Astrocyte (in vitro differentiated cells and primary cell): ENCODE results near the gene ASB1. TPM values are rescaled to one million over a fixed set of nuclear protein-coding genes. Genes with fewer than 3 reads are reported as not detected.

Experiments
- DNase-seq: peaks from one replicate; pipeline ENCODE4 v3.0.0-alpha.2; 2010; ENCODE audit warnings: low read depth
- FAIRE-seq: peaks from 2 replicates; lab custom pipeline; 2011; peaks lifted over from hg19 to GRCh38; lab: Jason Lieb, UNC
- H2AFZ ChIP-seq: 2 replicates; pipeline ENCODE4 v1.6.0; 2012; ENCODE audit warnings: low read depth, low read length, inconsistent platforms
- H3K27ac ChIP-seq: 2 replicates; pipeline ENCODE4 v1.5.1; 2011; ENCODE audit warnings: low read depth, low read length, inconsistent platforms
- H3K27me3 ChIP-seq: 2 replicates; pipeline ENCODE4 v1.6.0; 2011; ENCODE audit warnings: low read length, inconsistent platforms; ENCODE audit not compliant: insufficient read depth
- H3K36me3 ChIP-seq: 2 replicates; pipeline ENCODE4 v1.5.1; 2011; ENCODE audit warnings: low read length, inconsistent platforms; ENCODE audit not compliant: insufficient read depth
- H3K4me1 ChIP-seq: 2 replicates; pipeline ENCODE4 v1.5.1; 2011; ENCODE audit warnings: low read length, inconsistent platforms; ENCODE audit not compliant: insufficient read depth
- H3K4me2 ChIP-seq: 2 replicates; pipeline ENCODE4 v1.6.0; 2012; ENCODE audit warnings: low read length, inconsistent platforms
- H3K4me3 ChIP-seq: 2 replicates; pipeline ENCODE4 v1.5.1; 2011; ENCODE audit warnings: low read depth, mild to moderate bottlenecking, low read length, inconsistent platforms; ENCODE audit not compliant: insufficient read depth
- H3K79me2 ChIP-seq: 2 replicates; pipeline ENCODE4 v1.6.0; 2012; ENCODE audit warnings: mild to moderate bottlenecking, low read length, inconsistent platforms; ENCODE audit not compliant: insufficient read depth
- H3K9ac ChIP-seq: 2 replicates; pipeline ENCODE4 v1.6.0; 2012; ENCODE audit warnings: mild to moderate bottlenecking, low read length, inconsistent platforms
- H3K9me3 ChIP-seq: 2 replicates; pipeline ENCODE4 v1.5.1; 2012; ENCODE audit warnings: low read depth, mild to moderate bottlenecking, low read length, inconsistent platforms; ENCODE audit not compliant: insufficient read depth
- H4K20me1 ChIP-seq: 2 replicates; pipeline ENCODE4 v1.6.0; 2012; ENCODE audit warnings: low read length, inconsistent platforms; ENCODE audit not compliant: insufficient read depth
- H3K27ac Mint-ChIP-seq: one replicate; pipeline ENCODE4 v1.8.0; 2021; ENCODE audit warnings: mild to moderate bottlenecking, mixed read lengths; ENCODE audit not compliant: unreplicated experiment
- H3K27me3 Mint-ChIP-seq: one replicate; pipeline ENCODE4 v1.8.0; 2021; ENCODE audit warnings: low read depth, mixed read lengths; ENCODE audit not compliant: unreplicated experiment
- H3K36me3 Mint-ChIP-seq: one replicate; pipeline ENCODE4 v1.8.0; 2021; ENCODE audit warnings: low read depth, mixed read lengths; ENCODE audit not compliant: unreplicated experiment
- H3K4me1 Mint-ChIP-seq: one replicate; pipeline ENCODE4 v1.8.0; 2021; ENCODE audit warnings: low read depth, mixed read lengths; ENCODE audit not compliant: unreplicated experiment
- H3K4me3 Mint-ChIP-seq: one replicate; pipeline ENCODE4 v1.8.0; 2021; ENCODE audit warnings: mild to moderate bottlenecking, moderate library complexity, mixed read lengths; ENCODE audit not compliant: unreplicated experiment
- H3K9me3 Mint-ChIP-seq: one replicate; pipeline ENCODE4 v1.8.0; 2021; ENCODE audit warnings: mild to moderate bottlenecking, mixed read lengths; ENCODE audit not compliant: unreplicated experiment
- EZH2 ChIP-seq: IDR thresholded peaks from 2 replicates; pipeline ENCODE4 v1.6.1; 2012; ENCODE audit warnings: mild to moderate bottlenecking, low read length, inconsistent platforms; ENCODE audit not compliant: insufficient read depth
- total RNA-seq: library from RNA; stranded (reverse); gene quantifications from 2 replicates; pipeline ENCODE4 v1.2.1, GENCODE V29; 2021
- TF ChIP-seq, protein P1 (sequence below): IDR thresholded peaks from 2 replicates; pipeline ENCODE4 v1.5.1; 2011; ENCODE audit warnings: low read depth, mild to moderate bottlenecking, inconsistent platforms, low read length, moderate library complexity; ENCODE audit not compliant: insufficient read depth

Gene ASB1
- total RNA-seq, 1 donor from 2014 or later: 30.6 TPM

GRCh38 chr2:238484522-238485452, 58.1 kb downstream of the ASB1 start:
- no peaks in the 10 kb centered on the region for H3K36me3 Mint-ChIP-seq
- no peak overlapping the region for H3K4me3 Mint-ChIP-seq
- no peaks in the 10 kb centered on the region for H4K20me1 ChIP-seq
- TF ChIP-seq, protein P1, sequence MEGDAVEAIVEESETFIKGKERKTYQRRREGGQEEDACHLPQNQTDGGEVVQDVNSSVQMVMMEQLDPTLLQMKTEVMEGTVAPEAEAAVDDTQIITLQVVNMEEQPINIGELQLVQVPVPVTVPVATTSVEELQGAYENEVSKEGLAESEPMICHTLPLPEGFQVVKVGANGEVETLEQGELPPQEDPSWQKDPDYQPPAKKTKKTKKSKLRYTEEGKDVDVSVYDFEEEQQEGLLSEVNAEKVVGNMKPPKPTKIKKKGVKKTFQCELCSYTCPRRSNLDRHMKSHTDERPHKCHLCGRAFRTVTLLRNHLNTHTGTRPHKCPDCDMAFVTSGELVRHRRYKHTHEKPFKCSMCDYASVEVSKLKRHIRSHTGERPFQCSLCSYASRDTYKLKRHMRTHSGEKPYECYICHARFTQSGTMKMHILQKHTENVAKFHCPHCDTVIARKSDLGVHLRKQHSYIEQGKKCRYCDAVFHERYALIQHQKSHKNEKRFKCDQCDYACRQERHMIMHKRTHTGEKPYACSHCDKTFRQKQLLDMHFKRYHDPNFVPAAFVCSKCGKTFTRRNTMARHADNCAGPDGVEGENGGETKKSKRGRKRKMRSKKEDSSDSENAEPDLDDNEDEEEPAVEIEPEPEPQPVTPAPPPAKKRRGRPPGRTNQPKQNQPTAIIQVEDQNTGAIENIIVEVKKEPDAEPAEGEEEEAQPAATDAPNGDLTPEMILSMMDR: no peak
- TF ChIP-seq EZH2: no peak
- H3K27me3 Mint-ChIP-seq: peaks cover 6% of the 10 kb centered on the region
- no peak overlapping the region for H3K4me2 ChIP-seq
- H3K36me3 ChIP-seq: no peaks in the 10 kb centered on the region
- H3K4me3 ChIP-seq: no peak overlapping the region
- H3K27ac ChIP-seq: no peak overlapping the region
- H3K9ac ChIP-seq: no peak overlapping the region
- H3K27ac Mint-ChIP-seq: no peak overlapping the region
- no peaks in the 10 kb centered on the region for H3K79me2 ChIP-seq
- no peak overlapping the region for H2AFZ ChIP-seq
- H3K4me1 ChIP-seq: no peaks in the 10 kb centered on the region
- DNase-seq: no peak
- H3K4me1 Mint-ChIP-seq: no peaks in the 10 kb centered on the region
- FAIRE-seq: peak; percentile 50
- no peaks in the 10 kb centered on the region for H3K27me3 ChIP-seq
- H3K9me3 Mint-ChIP-seq: peaks cover 3% of the 10 kb centered on the region
- peaks cover 12% of the 10 kb centered on the region for H3K9me3 ChIP-seq

DNA sequence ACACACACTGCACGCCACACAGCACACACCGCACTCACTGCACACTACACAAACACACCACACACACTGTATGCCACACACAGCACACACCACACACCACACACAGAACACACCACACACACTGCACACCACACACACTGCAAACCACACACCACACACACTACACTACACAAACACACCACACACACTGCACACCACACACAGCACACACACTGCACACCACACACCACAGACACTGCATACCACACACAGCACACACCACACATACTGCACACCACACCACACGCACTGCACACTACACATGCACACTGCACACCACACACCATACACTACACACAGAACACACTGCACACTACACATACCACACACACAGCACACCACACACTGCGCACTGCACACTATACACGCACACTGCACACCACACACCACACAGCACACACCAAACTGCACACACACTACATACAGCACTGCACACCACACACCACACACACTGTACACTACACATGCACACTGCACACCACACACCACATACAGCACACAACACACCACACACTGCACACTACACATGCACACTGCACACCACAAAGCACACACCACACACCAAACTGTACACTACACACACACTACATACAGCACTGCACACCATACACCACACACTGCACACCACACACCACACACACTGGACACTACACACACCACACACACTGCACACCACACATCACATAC, 59.6 kb downstream of the ASB1 start:
- FAIRE-seq: no peak

More for the DNA sequence above, 59.6 kb downstream of the ASB1 start:
- H3K27me3 ChIP-seq: no peaks in the 10 kb centered on the region
- no peak overlapping the region for H3K4me2 ChIP-seq
- H3K79me2 ChIP-seq: no peaks in the 10 kb centered on the region
- peaks cover 12% of the 10 kb centered on the region for H3K9me3 ChIP-seq
- Mint-ChIP-seq H3K9me3 (no peaks in the 10 kb centered on the region), H3K4me3 (no peak overlapping the region), H3K36me3 (no peaks in the 10 kb centered on the region), H3K27ac (no peak overlapping the region), H3K27me3 (peaks cover 6% of the 10 kb centered on the region), H3K4me1 (no peaks in the 10 kb centered on the region)
- H2AFZ ChIP-seq: no peak overlapping the region
- no peak overlapping the region for H3K9ac ChIP-seq
- TF ChIP-seq EZH2: no peak
- TF ChIP-seq, protein P1: no peak
- no peak overlapping the region for H3K4me3 ChIP-seq
- no peaks in the 10 kb centered on the region for H4K20me1 ChIP-seq
- no peak overlapping the region for H3K27ac ChIP-seq
- DNase-seq: no peak
- H3K36me3 ChIP-seq: no peaks in the 10 kb centered on the region
- no peaks in the 10 kb centered on the region for H3K4me1 ChIP-seq
